ENCODE results near the gene SCAMP5. TPM values are rescaled to one million over a fixed set of nuclear protein-coding genes. Genes with fewer than 3 reads are reported as not detected.

SCAMP5 gene
- total RNA-seq, 1 donor from 2014 or later: 1.6 TPM

- no peaks in the 10 kb centered on the region for H3K27me3 ChIP-seq (ENCODE audit: control insufficient read depth in 3 of 3, insufficient read depth in 3 of 3, low read length in 3 of 3)
- no peak overlapping the region for H3K4me3 ChIP-seq (ENCODE audit: low read length in 3 of 3)
- peaks cover 0 to 2% (median 0%) of the 10 kb centered on the region in 3 donors for H3K36me3 ChIP-seq (ENCODE audit: control insufficient read depth in 3 of 3, insufficient read depth in 3 of 3, low read length in 3 of 3)
- no peak overlapping the region for H3K9ac ChIP-seq (ENCODE audit: low read depth in 1 of 3, low read length in 3 of 3)
- H3K27ac ChIP-seq (ENCODE audit: low read depth, low read length): no peak overlapping the region
- no peaks in the 10 kb centered on the region for H3K9me3 ChIP-seq (ENCODE audit: control insufficient read depth in 3 of 3, low read length in 3 of 3)
- H3K4me1 ChIP-seq (ENCODE audit: control insufficient read depth in 3 of 3, insufficient read depth in 3 of 3, low read length in 3 of 3): peaks cover 41 to 47% (median 42%) of the 10 kb centered on the region in 3 donors
These were observed 55.8 kb downstream of the SCAMP5 start for GRCh38 chr15:75051191-75051608.

GRCh38 chr15:75051711-75052110 lies 56.3 kb downstream of the SCAMP5 start:
- H3K36me3 ChIP-seq (ENCODE audit: control insufficient read depth in 3 of 3, insufficient read depth in 3 of 3, low read length in 3 of 3): peaks cover 0 to 2% (median 0%) of the 10 kb centered on the region in 3 donors
- H3K4me1 ChIP-seq (ENCODE audit: control insufficient read depth in 3 of 3, insufficient read depth in 3 of 3, low read length in 3 of 3): peaks cover 37 to 42% (median 37%) of the 10 kb centered on the region in 3 donors
- H3K9me3 ChIP-seq (ENCODE audit: control insufficient read depth in 3 of 3, low read length in 3 of 3): no peaks in the 10 kb centered on the region
- H3K27ac ChIP-seq (ENCODE audit: low read depth, low read length): no peak overlapping the region
- H3K4me3 ChIP-seq (ENCODE audit: low read length in 3 of 3): no peak overlapping the region
- no peaks in the 10 kb centered on the region for H3K27me3 ChIP-seq (ENCODE audit: control insufficient read depth in 3 of 3, insufficient read depth in 3 of 3, low read length in 3 of 3)
- no peak overlapping the region for H3K9ac ChIP-seq (ENCODE audit: low read depth in 1 of 3, low read length in 3 of 3)

DNA sequence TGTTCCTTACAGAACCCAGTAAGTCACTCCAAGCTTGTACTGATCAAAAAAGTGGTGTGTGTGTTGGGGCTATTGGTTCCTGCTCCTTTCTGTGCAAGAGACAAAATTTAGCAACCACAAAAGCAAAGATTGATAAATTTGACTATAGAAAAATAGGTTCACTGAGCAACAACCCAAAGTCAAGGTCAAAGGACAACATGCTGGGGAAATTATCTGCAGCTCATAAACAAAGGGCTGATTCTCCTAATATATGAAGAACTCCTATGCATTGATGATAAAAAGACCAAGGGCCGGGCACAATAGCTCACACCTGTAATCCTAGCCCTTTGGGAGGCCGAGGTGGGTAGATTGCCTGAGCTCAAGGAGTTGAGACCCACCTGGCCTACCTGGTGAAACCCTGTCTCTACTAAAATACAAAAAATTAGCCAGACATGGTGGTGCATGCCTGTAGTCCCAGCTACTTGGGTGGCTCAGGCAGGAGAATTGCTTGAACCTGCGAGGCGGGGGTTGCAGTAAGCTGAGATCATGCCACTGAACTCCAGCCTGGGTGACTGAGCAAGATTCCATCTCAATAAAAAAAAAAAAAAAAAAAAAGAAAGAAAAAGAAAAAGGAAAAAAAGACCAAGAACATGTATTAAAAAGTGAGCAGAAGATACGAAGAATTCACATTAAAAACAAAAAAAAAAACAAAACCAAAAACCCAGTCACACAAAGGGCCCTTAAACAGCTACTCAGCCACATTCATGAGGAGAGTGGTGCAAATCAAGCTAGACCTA lies 57.8 kb downstream of the SCAMP5 start:
- H3K9me3 ChIP-seq (ENCODE audit: control insufficient read depth in 3 of 3, low read length in 3 of 3): no peaks in the 10 kb centered on the region
- H3K9ac ChIP-seq (ENCODE audit: low read depth in 1 of 3, low read length in 3 of 3): no peak overlapping the region
- H3K27me3 ChIP-seq (ENCODE audit: control insufficient read depth in 3 of 3, insufficient read depth in 3 of 3, low read length in 3 of 3): no peaks in the 10 kb centered on the region
- no peak overlapping the region for H3K4me3 ChIP-seq (ENCODE audit: low read length in 3 of 3)
- peaks cover 0 to 2% (median 0%) of the 10 kb centered on the region in 3 donors for H3K36me3 ChIP-seq (ENCODE audit: control insufficient read depth in 3 of 3, insufficient read depth in 3 of 3, low read length in 3 of 3)
- H3K27ac ChIP-seq (ENCODE audit: low read depth, low read length): no peak overlapping the region
- H3K4me1 ChIP-seq (ENCODE audit: control insufficient read depth in 3 of 3, insufficient read depth in 3 of 3, low read length in 3 of 3): peaks cover 22 to 28% (median 23%) of the 10 kb centered on the region in 3 donors

GRCh38 chr15:75053748-75054125 lies 58.4 kb downstream of the SCAMP5 start:
- Histone ChIP-seq H3K4me3 (ENCODE audit: low read length in 3 of 3) (no peak overlapping the region), H3K27me3 (ENCODE audit: control insufficient read depth in 3 of 3, insufficient read depth in 3 of 3, low read length in 3 of 3) (no peaks in the 10 kb centered on the region), H3K9ac (ENCODE audit: low read depth in 1 of 3, low read length in 3 of 3) (no peak overlapping the region), H3K27ac (ENCODE audit: low read depth, low read length) (no peak overlapping the region), H3K36me3 (ENCODE audit: control insufficient read depth in 3 of 3, insufficient read depth in 3 of 3, low read length in 3 of 3) (peaks cover 0 to 2% (median 2%) of the 10 kb centered on the region in 3 donors), H3K4me1 (ENCODE audit: control insufficient read depth in 3 of 3, insufficient read depth in 3 of 3, low read length in 3 of 3) (peaks cover 16 to 22% (median 19%) of the 10 kb centered on the region in 3 donors), H3K9me3 (ENCODE audit: control insufficient read depth in 3 of 3, low read length in 3 of 3) (no peaks in the 10 kb centered on the region)

- Histone ChIP-seq H3K4me1 (ENCODE audit: control insufficient read depth in 3 of 3, insufficient read depth in 3 of 3, low read length in 3 of 3) (peaks cover 10 to 16% (median 13%) of the 10 kb centered on the region in 3 donors), H3K36me3 (ENCODE audit: control insufficient read depth in 3 of 3, insufficient read depth in 3 of 3, low read length in 3 of 3) (peaks cover 0 to 2% (median 0%) of the 10 kb centered on the region in 3 donors), H3K27ac (ENCODE audit: low read depth, low read length) (no peak overlapping the region), H3K4me3 (ENCODE audit: low read length in 3 of 3) (no peak overlapping the region), H3K9ac (ENCODE audit: low read depth in 1 of 3, low read length in 3 of 3) (no peak overlapping the region), H3K9me3 (ENCODE audit: control insufficient read depth in 3 of 3, low read length in 3 of 3) (no peaks in the 10 kb centered on the region), H3K27me3 (ENCODE audit: control insufficient read depth in 3 of 3, insufficient read depth in 3 of 3, low read length in 3 of 3) (no peaks in the 10 kb centered on the region)
These were observed 59.0 kb downstream of the SCAMP5 start for GRCh38 chr15:75054172-75054897.

DNA sequence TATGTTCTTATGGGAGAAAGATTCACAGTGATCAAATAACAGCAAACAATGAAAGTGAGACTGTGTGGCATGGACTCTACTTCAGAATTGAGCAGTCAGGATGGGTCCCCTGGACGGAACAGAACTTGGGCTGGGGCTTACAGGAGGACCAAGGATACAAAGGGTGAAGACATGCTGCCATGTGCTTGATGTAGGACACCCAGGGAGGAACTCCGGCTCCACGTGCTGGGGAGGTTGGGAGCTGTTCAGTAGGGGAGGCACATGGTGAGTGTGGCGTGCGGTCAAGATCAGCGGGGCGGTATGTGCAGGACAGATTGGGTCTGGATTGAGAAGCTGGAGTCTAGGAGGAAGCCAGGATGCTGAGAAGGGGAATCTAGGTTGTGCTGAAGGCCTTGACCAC lies 60.7 kb downstream of the SCAMP5 start:
- H3K4me1 ChIP-seq (ENCODE audit: control insufficient read depth in 3 of 3, insufficient read depth in 3 of 3, low read length in 3 of 3): peaks cover 0 to 7% (median 3%) of the 10 kb centered on the region in 3 donors
- H3K9ac ChIP-seq (ENCODE audit: low read depth in 1 of 3, low read length in 3 of 3): no peak overlapping the region
- H3K27ac ChIP-seq (ENCODE audit: low read depth, low read length): no peak overlapping the region
- peaks cover 0 to 2% (median 0%) of the 10 kb centered on the region in 3 donors for H3K36me3 ChIP-seq (ENCODE audit: control insufficient read depth in 3 of 3, insufficient read depth in 3 of 3, low read length in 3 of 3)
- H3K4me3 ChIP-seq (ENCODE audit: low read length in 3 of 3): no peak overlapping the region
- H3K27me3 ChIP-seq (ENCODE audit: control insufficient read depth in 3 of 3, insufficient read depth in 3 of 3, low read length in 3 of 3): no peaks in the 10 kb centered on the region
- H3K9me3 ChIP-seq (ENCODE audit: control insufficient read depth in 3 of 3, low read length in 3 of 3): no peaks in the 10 kb centered on the region

DNA sequence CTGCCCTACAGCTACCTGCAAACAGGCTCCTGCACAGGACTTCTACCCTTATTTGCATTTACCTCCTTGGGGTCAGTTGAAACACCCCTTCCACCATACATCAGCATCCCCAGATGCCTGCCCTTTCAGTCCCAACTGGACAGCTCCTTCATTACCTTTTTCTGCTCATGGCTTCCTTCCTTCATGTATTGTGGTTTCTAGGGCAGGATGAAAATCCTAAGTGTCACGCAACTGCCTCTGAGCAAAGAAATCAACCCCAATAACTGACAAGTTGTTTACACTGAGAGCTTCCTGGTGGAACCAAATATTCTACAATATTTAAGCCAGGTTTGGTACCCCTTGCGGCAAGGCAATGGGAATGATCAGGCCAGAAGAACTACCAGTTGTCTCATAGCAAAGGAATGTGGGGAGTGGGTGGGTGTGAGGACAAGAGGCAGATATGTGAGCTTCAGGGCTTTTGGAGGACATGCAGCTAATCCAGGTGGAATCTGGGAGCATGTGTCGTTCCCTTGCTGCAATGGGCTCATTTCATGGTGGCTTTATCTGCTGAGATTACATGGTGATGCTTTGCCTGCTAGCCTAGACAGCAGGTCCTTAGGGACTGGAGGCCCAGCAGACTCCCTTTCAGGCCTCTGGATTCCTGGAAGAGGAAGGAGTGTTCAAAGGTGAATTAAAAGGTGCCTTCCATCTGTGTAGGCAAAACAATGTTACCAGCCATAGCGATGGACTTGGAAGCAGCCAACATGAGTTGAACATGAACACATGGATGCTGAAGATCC lies 63.0 kb downstream of the SCAMP5 start:
- H3K36me3 ChIP-seq (ENCODE audit: control insufficient read depth in 3 of 3, insufficient read depth in 3 of 3, low read length in 3 of 3): peaks cover 0 to 2% (median 0%) of the 10 kb centered on the region in 3 donors
- no peak overlapping the region for H3K27ac ChIP-seq (ENCODE audit: low read depth, low read length)
- no peaks in the 10 kb centered on the region for H3K9me3 ChIP-seq (ENCODE audit: control insufficient read depth in 3 of 3, low read length in 3 of 3)
- no peak overlapping the region for H3K4me3 ChIP-seq (ENCODE audit: low read length in 3 of 3)
- no peaks in the 10 kb centered on the region for H3K27me3 ChIP-seq (ENCODE audit: control insufficient read depth in 3 of 3, insufficient read depth in 3 of 3, low read length in 3 of 3)
- peaks cover 0 to 7% (median 0%) of the 10 kb centered on the region in 3 donors for H3K4me1 ChIP-seq (ENCODE audit: control insufficient read depth in 3 of 3, insufficient read depth in 3 of 3, low read length in 3 of 3)
- H3K9ac ChIP-seq (ENCODE audit: low read depth in 1 of 3, low read length in 3 of 3): no peak overlapping the region

- Histone ChIP-seq H3K27me3 (ENCODE audit: control insufficient read depth in 3 of 3, insufficient read depth in 3 of 3, low read length in 3 of 3) (no peaks in the 10 kb centered on the region), H3K9ac (ENCODE audit: low read depth in 1 of 3, low read length in 3 of 3) (no peak overlapping the region), H3K36me3 (ENCODE audit: control insufficient read depth in 3 of 3, insufficient read depth in 3 of 3, low read length in 3 of 3) (peaks cover 0 to 2% (median 0%) of the 10 kb centered on the region in 3 donors), H3K4me1 (ENCODE audit: control insufficient read depth in 3 of 3, insufficient read depth in 3 of 3, low read length in 3 of 3) (peaks cover 0 to 7% (median 0%) of the 10 kb centered on the region in 3 donors), H3K27ac (ENCODE audit: low read depth, low read length) (no peak overlapping the region), H3K4me3 (ENCODE audit: low read length in 3 of 3) (no peak overlapping the region), H3K9me3 (ENCODE audit: control insufficient read depth in 3 of 3, low read length in 3 of 3) (no peaks in the 10 kb centered on the region)
These were observed 64.2 kb downstream of the SCAMP5 start for GRCh38 chr15:75059607-75060006.

DNA sequence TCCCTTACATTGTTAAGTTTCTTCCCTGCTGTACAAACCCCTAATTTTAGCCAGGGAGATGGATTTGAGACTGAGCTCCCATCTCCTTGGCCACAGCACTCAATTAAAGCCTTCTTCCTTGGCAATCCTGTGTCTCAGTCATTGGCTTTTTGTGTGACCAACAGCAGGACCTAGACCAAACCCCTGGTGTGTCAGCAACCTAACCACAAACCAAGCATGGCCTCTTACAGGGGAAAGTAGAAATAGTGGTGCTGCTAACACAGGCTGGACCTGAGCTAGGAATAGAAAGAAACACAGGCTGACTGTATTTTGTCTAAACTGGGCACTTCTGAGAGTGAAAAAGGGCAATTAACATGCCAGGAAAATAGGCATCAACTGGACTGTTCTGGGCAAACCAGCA lies 65.9 kb downstream of the SCAMP5 start:
- no peak overlapping the region for H3K4me3 ChIP-seq (ENCODE audit: low read length in 3 of 3)
- H3K36me3 ChIP-seq (ENCODE audit: control insufficient read depth in 3 of 3, insufficient read depth in 3 of 3, low read length in 3 of 3): peaks cover 0 to 2% (median 0%) of the 10 kb centered on the region in 3 donors
- no peak overlapping the region for H3K9ac ChIP-seq (ENCODE audit: low read depth in 1 of 3, low read length in 3 of 3)
- no peak overlapping the region for H3K27ac ChIP-seq (ENCODE audit: low read depth, low read length)
- no peaks in the 10 kb centered on the region for H3K9me3 ChIP-seq (ENCODE audit: control insufficient read depth in 3 of 3, low read length in 3 of 3)
- peaks cover 2 to 11% (median 4%) of the 10 kb centered on the region in 3 donors for H3K4me1 ChIP-seq (ENCODE audit: control insufficient read depth in 3 of 3, insufficient read depth in 3 of 3, low read length in 3 of 3)
- H3K27me3 ChIP-seq (ENCODE audit: control insufficient read depth in 3 of 3, insufficient read depth in 3 of 3, low read length in 3 of 3): no peaks in the 10 kb centered on the region

Data from skeletal muscle tissue (tissue), 4 donors.